Kasumi-1 (cell line): ENCODE data around the gene NRP1.

Source experiments
- DNase-seq, 2 experiments: peaks; one replicate each; lab custom pipeline; 2025; lab: John Stamatoyannopoulos, UW

Gene NRP1

DNA sequence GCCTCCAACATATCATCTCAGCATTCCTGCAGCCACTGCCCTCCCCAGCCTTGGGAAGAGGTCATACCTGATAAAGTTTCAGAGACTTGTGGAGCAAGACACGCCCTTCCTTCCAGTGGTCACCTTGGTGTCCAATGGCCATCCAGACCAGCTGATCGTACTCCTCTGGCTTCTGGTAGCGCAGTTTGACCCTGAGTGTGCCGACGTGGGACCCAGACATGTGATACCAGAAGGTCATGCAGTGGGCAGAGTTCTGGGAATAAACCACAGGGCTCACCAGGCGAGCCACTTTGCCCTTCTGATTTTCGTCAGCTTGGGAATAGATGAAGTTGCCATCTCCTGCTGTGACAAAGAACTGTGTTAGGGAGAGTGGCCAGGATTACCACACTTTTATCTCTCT is 148.3 kb downstream of the NRP1 start:
- no peak for DNase-seq

DNA sequence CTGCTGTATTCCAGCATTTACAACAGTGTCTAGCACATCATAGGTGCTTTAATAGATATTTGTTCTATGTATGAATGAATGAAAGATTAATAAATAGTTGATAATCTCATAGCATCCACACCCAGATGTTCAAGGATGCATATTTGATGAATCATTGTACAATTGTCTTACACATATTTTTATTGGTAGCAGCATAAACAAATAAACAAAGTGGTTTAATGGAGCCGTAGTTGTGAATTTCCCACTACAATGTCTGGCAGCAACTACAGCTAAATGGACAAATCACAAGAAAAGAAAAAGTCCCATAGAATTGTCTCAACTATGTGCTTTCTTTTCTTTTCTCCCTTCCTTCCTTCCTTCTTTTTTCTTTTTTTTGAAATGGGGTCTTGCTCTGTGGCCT is 150.8 kb downstream of the NRP1 start:
- no peak for DNase-seq

DNA sequence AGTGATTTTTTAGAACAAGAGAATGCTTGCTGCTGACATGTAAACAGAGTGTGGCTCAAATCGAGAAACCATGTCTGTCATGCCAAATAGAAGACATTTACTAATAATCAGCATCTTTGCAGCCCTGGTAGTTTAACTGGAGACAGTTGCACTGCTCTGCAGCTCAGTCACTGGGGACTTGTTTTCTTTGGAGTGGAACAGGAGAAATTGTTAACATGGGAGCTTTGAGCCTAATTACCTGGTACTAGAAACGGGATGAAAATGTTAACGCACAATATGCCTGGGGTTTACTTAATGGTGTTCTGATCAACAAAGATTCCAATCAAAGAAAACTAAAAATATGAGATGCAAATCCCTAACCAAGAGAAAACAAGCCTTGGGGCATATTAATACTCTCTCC is 153.5 kb downstream of the NRP1 start:
- no peak for DNase-seq

DNA sequence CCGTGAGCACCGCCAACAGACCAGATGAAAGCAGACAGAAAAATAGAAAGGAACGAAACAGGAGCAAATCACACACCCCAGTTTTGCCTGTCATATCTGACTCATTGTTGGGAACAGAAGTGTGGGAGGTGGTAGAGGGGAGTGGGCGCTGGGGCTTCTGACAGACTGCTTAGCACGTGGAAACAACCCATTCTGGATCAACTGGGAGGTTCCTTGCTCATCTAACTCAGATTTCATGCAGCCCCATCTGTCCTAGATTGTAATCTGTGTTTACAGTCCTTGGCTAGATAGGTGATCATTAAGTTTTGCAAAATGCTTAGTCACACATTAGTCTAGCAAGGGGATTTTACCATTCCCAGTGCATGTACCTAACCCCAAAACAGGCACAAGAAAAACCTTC is 154.1 kb downstream of the NRP1 start:
- no peak for DNase-seq

DNA sequence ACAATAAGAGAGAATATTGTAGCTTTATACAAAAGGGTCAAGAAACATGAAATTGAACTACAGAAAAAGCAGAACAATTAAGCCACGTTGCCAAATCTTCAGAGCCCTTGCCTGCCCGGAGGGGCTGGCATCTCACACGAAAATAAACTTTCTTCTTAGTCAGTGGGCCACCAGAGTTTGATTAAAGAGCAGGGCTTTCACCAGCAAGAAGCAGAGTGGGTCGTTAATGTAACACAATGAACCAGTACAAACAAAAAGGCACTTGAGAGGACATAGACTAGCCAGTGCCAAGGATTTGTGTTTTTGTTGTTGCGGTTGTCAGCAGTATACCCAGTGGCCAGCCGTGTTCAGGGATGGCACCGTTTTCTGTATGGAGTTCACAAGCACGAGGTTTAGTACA is 155.4 kb downstream of the NRP1 start:
- DNase-seq, result no peak

DNA sequence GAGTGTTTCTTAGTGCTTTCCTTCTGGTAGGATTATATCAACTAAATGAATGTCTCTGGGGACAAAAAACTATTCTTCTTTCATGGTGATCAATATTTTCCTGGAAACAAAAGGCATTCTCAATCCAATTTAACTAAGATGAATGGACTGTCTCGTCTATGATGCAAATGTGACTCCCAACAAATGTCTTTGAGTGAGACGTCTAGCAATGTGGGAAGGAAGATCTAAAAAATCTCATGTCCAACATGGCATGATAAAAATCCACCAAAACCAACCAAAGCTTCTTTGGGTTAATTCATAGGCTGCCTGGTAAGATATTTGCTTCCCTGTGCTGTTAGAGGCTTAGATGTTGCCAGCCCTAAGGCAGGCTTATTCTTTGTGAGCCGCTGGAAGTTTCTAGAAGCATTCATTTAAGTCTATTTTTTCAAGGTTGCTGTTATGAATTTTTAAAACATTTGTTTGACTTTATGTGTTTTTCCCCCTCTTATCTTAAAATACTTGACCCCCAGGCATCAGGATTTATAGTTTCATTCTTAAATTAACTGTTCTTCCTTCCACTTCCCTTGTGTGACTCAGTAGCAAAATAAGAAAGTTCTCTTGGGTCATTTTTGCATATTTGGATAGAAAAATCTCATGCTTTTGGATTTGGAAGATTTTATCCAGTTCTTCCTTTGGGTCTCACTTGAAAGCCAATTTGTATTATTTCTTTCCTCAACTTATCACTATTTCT is 156.3 kb downstream of the NRP1 start:
- DNase-seq, result no peak

DNA sequence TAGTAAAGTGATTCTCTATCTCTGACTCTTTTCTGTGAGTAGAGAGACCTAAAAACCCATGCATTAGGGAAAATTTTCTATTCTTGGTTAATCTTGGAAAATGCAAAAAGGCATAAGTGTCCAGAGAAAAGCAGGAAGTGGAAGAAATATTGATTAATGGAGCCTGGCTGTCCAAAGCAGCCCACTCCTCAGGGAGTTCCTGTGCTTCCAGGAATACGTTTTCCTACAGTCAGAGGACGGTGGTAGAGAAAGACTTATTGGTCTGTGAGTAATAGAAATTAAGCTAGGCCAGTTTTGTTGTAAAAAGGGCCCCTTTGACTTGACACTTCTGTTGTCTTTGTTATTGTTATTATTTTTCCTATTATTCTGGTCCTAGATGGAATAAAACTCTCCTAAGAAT is 157.8 kb downstream of the NRP1 start:
- no peak for DNase-seq

DNA sequence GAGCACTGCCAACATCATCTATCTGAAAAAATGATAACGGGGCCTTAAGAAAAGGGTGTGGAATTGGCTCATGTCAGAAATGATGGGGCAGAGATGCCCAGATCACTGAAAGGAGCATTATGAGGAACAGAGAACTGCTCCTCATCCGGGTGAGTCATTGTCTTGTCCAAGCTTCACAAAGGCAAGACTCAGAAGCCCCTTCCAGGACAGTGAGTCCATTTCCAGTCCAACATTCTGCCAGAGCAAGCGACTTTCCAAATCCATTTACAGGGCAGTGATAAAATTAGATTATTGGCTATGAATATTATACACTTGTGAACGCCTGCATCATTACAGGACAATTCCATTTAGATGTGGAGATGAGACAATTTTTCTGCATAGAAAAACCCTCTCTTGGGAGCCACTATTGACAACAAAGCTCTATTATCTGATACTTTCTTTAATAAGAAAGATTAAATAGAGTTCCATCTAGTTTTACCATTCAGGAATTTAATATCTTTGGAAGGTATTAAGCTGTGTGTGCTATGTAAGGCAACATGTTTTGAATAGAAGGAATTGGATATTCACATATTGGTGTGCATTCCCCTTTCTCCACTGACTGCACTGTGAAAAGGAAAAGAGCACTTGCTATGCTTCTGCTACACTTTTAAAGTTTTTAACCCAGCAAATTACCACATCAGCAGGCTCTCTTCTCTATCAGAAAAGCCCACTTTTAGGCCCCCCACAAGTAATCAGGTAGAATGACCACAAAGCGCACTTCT is 159.6 kb downstream of the NRP1 start:
- DNase-seq, result no peak

DNA sequence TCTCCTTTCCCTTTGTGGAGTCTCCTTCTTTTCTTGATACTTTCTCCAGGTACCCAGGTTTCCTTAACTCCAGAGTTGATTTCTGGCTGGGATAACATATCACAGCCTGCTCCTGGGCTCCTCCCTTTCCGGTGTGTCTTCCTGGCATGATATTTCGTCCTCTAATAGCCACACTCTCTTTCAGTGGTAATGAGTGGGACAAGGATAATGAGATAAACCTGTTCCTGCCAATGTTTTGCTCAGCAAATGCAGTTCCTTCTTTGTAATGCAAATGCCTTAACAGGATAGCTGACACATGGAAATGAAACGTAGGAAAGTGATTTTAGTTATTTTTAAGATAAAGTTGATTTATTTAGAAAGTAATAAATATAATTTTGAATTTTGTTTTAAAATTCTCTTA is 168.6 kb downstream of the NRP1 start:
- no peak for DNase-seq

DNA sequence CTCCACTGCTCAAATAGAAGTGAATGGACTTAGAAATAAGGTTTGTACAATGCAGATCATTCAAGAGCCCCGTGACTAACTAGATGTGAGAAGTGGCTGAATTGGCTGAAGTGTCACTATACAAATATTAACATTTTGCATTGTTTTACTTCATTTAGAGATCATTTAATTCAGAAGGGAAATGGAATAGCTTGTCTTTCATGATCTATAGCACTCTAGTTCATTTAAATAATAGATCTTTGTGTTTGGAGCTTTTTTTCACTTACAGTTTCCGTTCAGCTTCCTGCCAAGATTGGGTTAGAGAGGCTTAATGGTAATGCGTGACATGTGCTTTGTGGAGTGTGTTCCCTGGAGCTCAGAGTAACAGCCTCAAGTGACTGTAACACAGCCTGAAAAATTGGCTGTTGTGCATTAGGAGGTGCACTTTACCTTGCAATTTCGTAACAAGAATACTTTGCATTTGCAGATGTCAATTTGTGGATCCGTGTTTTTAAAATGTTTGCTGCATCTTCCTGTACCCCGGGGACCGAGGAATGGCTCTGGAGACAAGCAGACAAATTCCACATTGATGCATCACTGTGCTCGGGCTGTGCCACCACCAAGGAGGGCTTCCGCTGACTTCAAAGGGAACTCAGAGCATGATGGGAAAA is 170.3 kb downstream of the NRP1 start:
- no peak for DNase-seq

DNA sequence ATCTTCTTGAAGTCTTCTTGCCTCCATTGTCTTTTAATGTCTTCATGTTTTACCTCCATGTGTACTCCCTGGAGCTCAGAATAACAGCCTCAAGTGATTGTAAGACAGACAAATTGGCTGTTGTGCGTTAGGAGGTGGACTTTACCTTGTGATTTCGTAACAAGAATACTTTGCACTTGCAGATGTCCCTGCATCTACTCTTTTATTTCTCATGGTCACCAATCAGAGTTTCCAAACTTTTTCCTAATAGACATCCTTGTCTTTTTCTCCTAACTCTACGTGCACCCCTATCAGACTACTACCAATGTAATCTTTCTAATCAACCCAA is 172.3 kb downstream of the NRP1 start:
- DNase-seq, result no peak

DNA sequence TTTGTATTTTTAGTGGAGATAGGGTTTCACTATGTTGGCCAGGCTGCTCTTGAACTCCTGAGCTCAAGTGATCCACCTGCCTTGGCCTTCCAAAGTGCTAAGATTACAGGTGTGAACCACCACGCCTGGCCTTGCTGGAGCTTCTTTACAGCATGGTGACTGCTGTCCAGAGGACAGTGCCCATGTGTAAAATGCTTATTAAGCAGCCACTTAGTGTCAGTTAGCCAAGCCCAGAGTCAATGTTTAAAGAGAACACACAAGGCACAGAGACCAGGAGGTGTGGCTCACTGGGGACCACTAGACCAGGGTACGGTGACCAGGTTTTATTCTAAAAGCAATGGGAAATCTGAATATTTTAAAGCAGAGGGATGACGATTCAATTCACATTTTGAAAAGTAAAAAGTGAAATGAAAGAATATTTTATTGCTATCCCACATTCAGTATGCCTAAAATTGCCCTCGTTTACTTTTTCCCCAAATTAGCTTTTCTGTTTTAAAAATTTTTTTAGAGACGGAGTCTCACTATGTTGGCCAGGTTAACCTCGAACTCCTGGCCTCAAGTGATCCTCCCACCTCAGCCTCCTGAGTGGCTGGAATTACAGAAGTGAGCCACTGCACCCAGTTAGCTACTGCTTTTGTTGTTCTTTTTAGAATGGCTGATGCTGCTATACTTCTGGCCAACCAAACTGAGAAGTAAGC is 172.8 kb downstream of the NRP1 start:
- no peak for DNase-seq

DNA sequence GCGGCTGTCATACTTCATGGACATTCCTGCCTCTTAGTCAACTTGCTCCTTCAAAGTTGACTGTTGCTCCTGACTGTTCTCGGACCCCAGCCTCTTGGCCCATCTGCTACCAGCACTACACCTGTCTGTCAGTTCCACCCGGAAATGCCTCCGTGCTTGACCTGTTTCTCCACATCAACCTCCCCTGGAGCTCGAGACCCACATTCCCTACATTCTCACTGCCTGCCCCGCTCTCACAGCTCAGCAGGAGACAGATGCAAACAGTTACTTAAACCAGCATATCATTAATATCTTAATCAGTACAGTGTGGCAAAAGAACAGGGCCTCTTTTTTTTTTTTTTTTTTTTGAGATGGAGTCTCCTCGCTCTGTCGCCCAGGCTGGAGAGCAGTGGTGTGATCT is 174.3 kb downstream of the NRP1 start:
- no peak for DNase-seq

DNA sequence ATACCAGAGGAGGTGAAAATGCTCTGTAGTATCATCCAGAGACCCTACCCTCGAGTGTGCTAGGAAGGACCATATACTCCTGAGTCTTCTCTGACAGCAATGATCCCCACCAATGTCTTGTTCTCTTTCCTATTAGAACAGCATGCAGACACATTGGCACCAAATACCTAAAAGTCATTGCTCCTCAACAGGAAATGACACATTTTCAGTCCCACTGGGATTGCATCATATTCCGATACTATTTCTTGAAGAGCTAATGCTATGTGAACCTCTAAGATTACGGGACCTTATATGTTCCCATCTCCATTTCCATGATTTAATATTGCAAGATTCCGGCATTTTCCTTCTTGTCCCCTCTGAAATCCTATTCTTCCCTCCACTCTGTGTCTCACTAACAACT is 177.4 kb downstream of the NRP1 start:
- DNase-seq, result no peak

DNA sequence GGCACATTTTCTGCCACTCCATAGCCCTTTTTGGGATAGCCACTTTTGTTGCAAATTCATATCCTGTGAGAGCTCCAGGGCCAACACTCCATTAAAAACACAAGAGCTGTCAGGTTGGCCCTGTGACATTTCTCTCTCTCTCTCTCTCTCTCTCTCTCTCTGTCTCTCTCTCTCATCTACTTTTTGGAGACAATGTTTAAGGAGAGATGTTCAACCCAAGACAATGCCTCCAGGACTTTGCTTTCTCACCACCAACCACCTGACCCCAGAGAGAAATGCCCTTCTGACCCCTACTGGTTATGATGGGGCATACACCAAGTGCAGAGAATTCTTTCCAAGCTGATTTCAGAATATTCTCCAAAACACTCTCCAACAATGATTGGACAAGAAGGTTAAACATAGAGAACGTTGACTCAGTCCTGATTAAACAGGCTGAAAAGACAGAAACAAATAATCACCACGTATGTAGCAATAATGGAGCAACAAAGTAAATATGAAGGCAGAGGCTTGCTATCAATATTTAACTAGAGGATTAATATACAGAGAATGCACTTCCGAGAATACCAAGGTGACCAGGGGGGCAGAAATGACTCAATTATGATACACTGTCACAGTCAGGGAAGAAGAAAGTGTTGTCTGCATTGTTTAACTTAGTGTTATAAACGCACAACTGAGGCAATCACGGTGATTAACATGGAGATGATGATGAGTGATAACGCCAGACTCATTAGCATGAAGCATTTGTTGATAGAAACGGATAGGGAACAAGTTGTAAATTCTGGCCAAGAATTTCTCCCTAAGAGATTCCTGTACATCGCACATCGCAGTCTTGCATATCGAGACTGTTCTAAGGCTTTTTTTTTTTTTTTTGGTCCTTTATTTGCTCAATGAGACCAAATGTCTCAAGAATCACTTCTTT is 178.5 kb downstream of the NRP1 start:
- DNase-seq, result peak; percentile 62 to 77

DNA sequence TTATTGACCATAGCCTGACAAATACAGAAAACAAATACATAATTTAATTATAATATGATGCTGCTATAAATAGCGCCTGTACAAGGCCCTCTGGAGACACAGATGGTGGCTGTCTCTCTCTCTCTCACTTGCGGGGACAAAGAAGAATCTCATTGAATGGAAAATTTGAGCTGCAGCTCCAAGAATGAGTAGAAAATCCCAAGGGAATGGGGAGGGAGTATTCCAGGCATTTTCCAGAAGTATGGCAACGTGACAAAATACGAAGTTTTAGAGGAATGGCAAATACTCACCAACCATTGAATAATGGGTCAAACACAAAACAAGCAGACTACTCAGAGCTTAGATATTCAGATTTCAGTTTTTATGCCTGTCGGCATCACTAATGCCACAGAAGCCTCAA is 179.9 kb downstream of the NRP1 start:
- no peak for DNase-seq

DNA sequence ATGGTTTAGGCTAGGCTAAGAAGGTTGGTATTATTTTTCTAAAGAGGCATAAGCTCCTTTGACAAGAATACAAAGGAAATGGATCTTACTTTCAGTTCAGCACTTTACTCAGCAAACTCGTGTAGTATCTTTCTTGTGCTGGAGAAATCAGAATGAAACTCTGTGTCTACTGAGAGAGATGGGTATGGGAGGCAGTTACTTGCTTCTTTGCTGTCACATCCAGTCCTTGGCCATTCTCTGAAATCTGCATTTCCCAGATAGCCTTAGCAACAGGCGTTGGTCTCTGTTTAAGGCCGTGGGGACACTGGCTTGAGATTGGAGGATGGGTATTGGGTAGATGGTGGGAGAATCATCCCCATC is 180.5 kb downstream of the NRP1 start:
- DNase-seq, result no peak

DNA sequence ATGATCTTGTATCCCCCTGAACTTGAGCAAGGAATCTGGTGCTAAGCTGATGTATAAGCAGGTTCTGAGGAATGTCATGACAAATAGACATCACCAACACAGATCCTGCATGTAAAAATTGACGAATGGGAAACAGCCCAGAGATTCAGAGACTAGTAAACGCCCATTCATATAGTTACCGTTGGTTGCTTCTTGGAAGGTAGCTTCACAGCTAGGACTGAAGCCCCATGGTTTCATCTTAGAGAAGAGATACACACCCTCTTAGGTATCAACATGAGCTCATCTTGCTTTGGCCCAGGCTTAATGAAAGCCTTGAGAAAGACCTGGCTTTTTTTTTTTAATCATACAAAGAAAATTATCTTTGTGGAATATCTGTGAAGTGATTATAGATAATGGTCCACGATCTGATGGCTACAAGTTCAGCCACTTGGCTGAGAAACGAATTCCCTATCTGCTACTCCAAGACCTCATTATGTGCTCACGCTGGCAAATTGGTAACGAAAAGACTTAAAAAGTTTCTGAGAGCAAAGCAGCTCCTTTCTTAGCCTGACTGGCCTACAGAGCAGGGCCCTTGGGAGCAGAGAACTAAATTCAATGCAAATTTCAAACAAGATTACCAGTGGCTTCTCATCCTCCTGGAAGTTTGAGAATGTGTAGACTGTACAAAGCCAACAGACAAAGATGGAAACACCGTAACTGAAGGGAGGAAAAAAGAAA is 181.1 kb downstream of the NRP1 start:
- no peak for DNase-seq

DNA sequence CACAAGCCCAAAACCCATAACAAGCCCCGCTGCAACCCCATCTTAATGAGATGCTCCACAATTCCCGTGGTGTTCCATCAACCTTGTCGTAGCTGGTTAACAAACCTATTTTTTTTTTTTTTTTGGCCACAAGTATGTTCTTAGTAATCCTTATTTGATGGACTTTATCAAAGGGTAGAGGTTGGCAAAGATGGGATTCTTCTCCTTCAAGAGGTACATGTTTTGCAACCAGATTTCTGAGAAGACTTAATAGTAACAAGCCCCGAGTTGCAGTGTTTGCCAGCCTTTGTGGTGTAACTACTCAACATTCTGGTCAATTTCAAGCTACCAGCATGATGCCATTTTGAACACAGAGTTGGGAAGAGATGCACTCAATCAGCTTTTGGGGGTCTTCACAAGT is 181.7 kb downstream of the NRP1 start:
- DNase-seq, result no peak

DNA sequence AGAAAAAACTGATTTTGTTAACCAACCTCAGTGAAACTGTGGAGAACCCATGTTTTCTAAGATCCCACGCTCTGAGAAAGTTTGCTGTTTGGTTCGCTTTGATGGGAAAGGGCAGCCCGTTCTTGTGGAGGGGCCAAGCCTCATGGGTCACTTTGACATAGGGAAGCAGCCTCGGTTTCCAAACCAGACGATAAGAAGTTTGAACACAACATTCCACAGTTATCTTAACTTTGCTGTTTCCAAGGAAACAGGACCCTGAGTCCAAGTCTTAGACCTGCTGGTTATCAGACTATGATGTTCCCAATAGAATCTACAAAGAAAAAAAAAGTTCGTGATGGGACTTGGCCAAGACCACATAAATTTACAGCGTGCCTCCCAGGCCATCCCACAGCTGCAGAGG is 182.3 kb downstream of the NRP1 start:
- no peak for DNase-seq

DNA sequence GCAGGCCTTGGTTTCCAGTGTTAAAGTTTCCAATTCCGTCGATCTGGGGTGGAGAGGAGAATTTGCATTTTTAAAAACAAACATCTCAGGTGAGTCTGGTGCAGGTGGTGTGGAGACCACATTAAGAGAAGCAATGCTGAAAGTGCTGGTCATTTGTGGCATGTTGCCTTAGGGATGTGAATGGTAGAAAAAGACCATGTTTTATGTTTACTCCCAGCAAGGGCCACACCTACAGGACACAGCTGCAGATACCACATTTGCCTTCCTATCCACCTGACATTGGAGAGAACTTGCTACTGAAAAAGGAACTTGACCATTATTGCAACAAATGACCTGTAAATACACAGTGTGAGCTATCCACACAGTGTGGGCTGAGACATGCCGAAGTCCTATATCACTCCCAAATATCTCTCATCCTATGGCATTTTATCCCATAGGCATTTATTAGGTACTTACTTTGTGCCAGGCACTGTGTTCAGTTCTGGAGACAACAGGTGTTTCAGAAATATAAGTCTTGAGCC is 183.1 kb downstream of the NRP1 start:
- DNase-seq, result no peak
